ENCODE data around the gene TBC1D14.

The TBC1D14 gene

GRCh38 chr4:7066006-7066405 lies 156.4 kb downstream of the TBC1D14 start:
- in situ Hi-C loops (cut with HindIII; ENCODE audit: low pct_unique_long_range_greater_than_20kb, low sequenced_read_pairs) = no loop called here
- DNase-seq (ENCODE audit: low read depth in 1 of 2, low spot score in 1 of 2) = no peak
- no peak for TF ChIP-seq JUND (IDR thresholded peaks at IDR 0.05; ENCODE audit: low read depth)

GRCh38 chr4:7066493-7066892 lies 156.9 kb downstream of the TBC1D14 start:
- DNase-seq (ENCODE audit: low read depth in 1 of 2, low spot score in 1 of 2) = no peak
- no peak for TF ChIP-seq JUND (IDR thresholded peaks at IDR 0.05; ENCODE audit: low read depth)
- in situ Hi-C loops (cut with HindIII; ENCODE audit: low pct_unique_long_range_greater_than_20kb, low sequenced_read_pairs) = no loop called here

GRCh38 chr4:7067126-7067451 lies 157.5 kb downstream of the TBC1D14 start:
- no peak for TF ChIP-seq JUND (IDR thresholded peaks at IDR 0.05; ENCODE audit: low read depth)
- DNase-seq (ENCODE audit: low read depth in 1 of 2, low spot score in 1 of 2) = peak in 1 of 2 experiments; percentile 52
- in situ Hi-C loops (cut with HindIII; ENCODE audit: low pct_unique_long_range_greater_than_20kb, low sequenced_read_pairs) = no loop called here

- DNase-seq (ENCODE audit: low read depth in 1 of 2, low spot score in 1 of 2) = peak; percentile 87 to 99
- in situ Hi-C loops (cut with HindIII; ENCODE audit: low pct_unique_long_range_greater_than_20kb, low sequenced_read_pairs) = no loop called here
- no peak for TF ChIP-seq JUND (IDR thresholded peaks at IDR 0.05; ENCODE audit: low read depth)
Observed at GRCh38 chr4:7067452-7068278, 158.0 kb downstream of the TBC1D14 start, which contains the start of gene GRPEL1. GRPEL1 (minus strand) TSS chr4:7068064; CDS start chr4:7068032, 32 bp downstream.

- TF ChIP-seq JUND (IDR thresholded peaks at IDR 0.05; ENCODE audit: low read depth) = no peak
- in situ Hi-C loops (cut with HindIII; ENCODE audit: low pct_unique_long_range_greater_than_20kb, low sequenced_read_pairs) = no loop called here
Observed at GRCh38 chr4:7068279-7068842, 158.7 kb downstream of the TBC1D14 start.

GRCh38 chr4:7068883-7069282 lies 159.3 kb downstream of the TBC1D14 start:
- DNase-seq (ENCODE audit: low read depth in 1 of 2, low spot score in 1 of 2) = no peak
- in situ Hi-C loops (cut with HindIII; ENCODE audit: low pct_unique_long_range_greater_than_20kb, low sequenced_read_pairs) = no loop called here
- TF ChIP-seq JUND (IDR thresholded peaks at IDR 0.05; ENCODE audit: low read depth) = no peak

More at GRCh38 chr4:7068279-7068842, 158.7 kb downstream of the TBC1D14 start:
- no peak for DNase-seq (ENCODE audit: low read depth in 1 of 2, low spot score in 1 of 2)

GRCh38 chr4:7070729-7071511 lies 161.3 kb downstream of the TBC1D14 start:
- DNase-seq (ENCODE audit: low read depth in 1 of 2, low spot score in 1 of 2) = peak; percentile 44 to 87
- TF ChIP-seq JUND (IDR thresholded peaks at IDR 0.05; ENCODE audit: low read depth) = no peak
- in situ Hi-C loops (cut with HindIII; ENCODE audit: low pct_unique_long_range_greater_than_20kb, low sequenced_read_pairs) = no loop called here

- DNase-seq (ENCODE audit: low read depth in 1 of 2, low spot score in 1 of 2) = no peak
- in situ Hi-C loops (cut with HindIII; ENCODE audit: low pct_unique_long_range_greater_than_20kb, low sequenced_read_pairs) = no loop called here
- no peak for TF ChIP-seq JUND (IDR thresholded peaks at IDR 0.05; ENCODE audit: low read depth)
Observed at GRCh38 chr4:7073059-7073458, 163.4 kb downstream of the TBC1D14 start.

GRCh38 chr4:7073526-7074390 lies 164.1 kb downstream of the TBC1D14 start:
- in situ Hi-C loops (cut with HindIII; ENCODE audit: low pct_unique_long_range_greater_than_20kb, low sequenced_read_pairs) = no loop called here
- TF ChIP-seq JUND (IDR thresholded peaks at IDR 0.05; ENCODE audit: low read depth) = no peak
- DNase-seq (ENCODE audit: low read depth in 1 of 2, low spot score in 1 of 2) = peak; percentile 76

GRCh38 chr4:7074426-7074825 lies 164.8 kb downstream of the TBC1D14 start:
- no peak for DNase-seq (ENCODE audit: low read depth in 1 of 2, low spot score in 1 of 2)

GRCh38 chr4:7075962-7076695 lies 166.5 kb downstream of the TBC1D14 start:
- in situ Hi-C loops (cut with HindIII; ENCODE audit: low pct_unique_long_range_greater_than_20kb, low sequenced_read_pairs) = no loop called here
- TF ChIP-seq JUND (IDR thresholded peaks at IDR 0.05; ENCODE audit: low read depth) = no peak
- no peak for DNase-seq (ENCODE audit: low read depth in 1 of 2, low spot score in 1 of 2)

More at GRCh38 chr4:7074426-7074825, 164.8 kb downstream of the TBC1D14 start:
- in situ Hi-C loops (cut with HindIII; ENCODE audit: low pct_unique_long_range_greater_than_20kb, low sequenced_read_pairs) = no loop called here
- no peak for TF ChIP-seq JUND (IDR thresholded peaks at IDR 0.05; ENCODE audit: low read depth)

Data from T47D (cell line).